SJCRH30 (cell line): ENCODE data around the gene ABCD3. TPM values are rescaled to one million over a fixed set of nuclear protein-coding genes. Genes with fewer than 3 reads are reported as not detected.
"Not testable (repeated sequence)": the region's sequence is repeated elsewhere in the genome, so short reads cannot be mapped to it uniquely, and the experiment has no call there.

Source experiments
- DNase-seq, 2 experiments: peaks; one replicate each; pipeline ENCODE4 v3.0.0-alpha.2; 2015 to 2020
- H3K27ac ChIP-seq: fragments of 250-450 bp; sonication (Bioruptor Pico); 2 replicates; pipeline ENCODE4 v1.5.1; 2020; ENCODE audit warnings: mild to moderate bottlenecking, moderate library complexity
- H3K27me3 ChIP-seq: fragments of 250-450 bp; sonication (Bioruptor Pico); 2 replicates; pipeline ENCODE4 v1.5.1; 2020; ENCODE audit warnings: mild to moderate bottlenecking, moderate library complexity
- H3K36me3 ChIP-seq: fragments of 250-450 bp; sonication (Bioruptor Pico); 2 replicates; pipeline ENCODE4 v1.5.1; 2020; ENCODE audit warnings: mild to moderate bottlenecking, moderate library complexity
- H3K4me1 ChIP-seq: fragments of 250-450 bp; sonication (Bioruptor Pico); 2 replicates; pipeline ENCODE4 v1.5.1; 2020; ENCODE audit warnings: mild to moderate bottlenecking, moderate library complexity
- H3K4me3 ChIP-seq: fragments of 250-450 bp; sonication (Bioruptor Pico); 2 replicates; pipeline ENCODE4 v1.5.1; 2020; ENCODE audit warnings: mild to moderate bottlenecking, moderate library complexity
- H3K9me3 ChIP-seq: fragments of 250-450 bp; sonication (Bioruptor Pico); replicated peaks from 2 replicates; pipeline ENCODE4 v1.5.1; 2020; ENCODE audit warnings: mild to moderate bottlenecking, moderate library complexity
- total RNA-seq: library from RNA; depleted of rRNA; stranded (reverse); fragments of >200 nt; shearing (Covaris generic); gene quantifications from 2 replicates; pipeline ENCODE4 v1.2.3, GENCODE V29; 2014

The ABCD3 gene
- total RNA-seq, 1 experiment from 2014 or later, result 53.4 TPM

GRCh38 chr1:94426485-94426870, 8.3 kb downstream of the ABCD3 start:
- not testable (repeated sequence) for DNase-seq, H3K4me3 ChIP-seq, H3K4me1 ChIP-seq, H3K36me3 ChIP-seq, H3K27ac ChIP-seq, H3K27me3 ChIP-seq, H3K9me3 ChIP-seq

DNA sequence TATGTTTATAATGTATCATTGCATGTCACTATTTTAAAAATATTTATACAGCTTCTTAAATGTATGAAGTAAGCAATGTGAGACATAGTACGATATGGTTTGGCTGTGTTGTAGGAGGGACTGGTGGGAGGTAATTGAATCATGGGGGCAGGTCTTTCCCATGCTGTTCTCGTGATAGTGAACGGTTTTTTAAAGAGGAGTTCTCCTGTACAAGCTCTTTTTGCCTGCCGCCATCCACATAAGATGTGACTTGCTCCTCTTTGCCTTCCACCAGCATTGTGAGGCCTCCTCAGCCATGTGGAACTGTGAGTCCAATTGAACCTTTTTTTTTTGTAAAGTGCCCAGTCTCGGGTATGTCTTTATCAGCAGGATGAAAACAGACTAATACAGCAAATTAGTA, 10.3 kb downstream of the ABCD3 start:
- Histone ChIP-seq H3K27ac (no peak overlapping the region), H3K4me3 (no peak overlapping the region), H3K27me3 (no peaks in the 10 kb centered on the region), H3K36me3 (no peaks in the 10 kb centered on the region), H3K9me3 (no peaks in the 10 kb centered on the region), H3K4me1 (0 out of 2 replicates have a peak, but pooled peaks cover 3% of the 10 kb centered on the region)
- DNase-seq, result no peak

DNA sequence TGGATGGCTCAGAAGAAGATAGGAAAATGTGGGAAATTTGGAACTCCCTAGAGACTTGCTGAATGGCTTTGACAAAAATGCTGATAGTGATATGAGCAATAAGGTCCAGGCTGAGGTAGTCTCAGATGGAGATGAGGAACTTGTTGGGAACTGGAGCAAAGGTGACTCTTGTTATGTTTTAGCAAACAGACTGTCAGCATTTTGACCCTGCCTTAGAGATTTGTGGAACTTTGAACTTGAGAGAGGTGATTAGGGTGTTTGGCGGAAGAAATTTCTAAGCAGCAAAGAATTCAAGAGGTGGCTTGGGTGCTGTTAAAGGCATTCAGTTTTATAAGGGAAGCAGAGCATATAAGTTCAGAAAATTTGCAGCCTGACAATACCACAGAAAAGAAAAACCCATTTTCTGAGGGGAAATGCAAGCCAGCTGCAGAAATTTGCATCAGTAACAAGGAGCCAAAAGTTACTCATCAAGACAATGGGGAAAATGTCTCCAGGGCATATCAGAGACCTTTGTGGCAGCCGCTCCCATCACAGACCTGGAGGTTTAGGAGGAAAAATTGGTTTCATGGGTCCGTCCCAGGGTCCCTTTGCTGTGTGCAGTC, 10.8 kb downstream of the ABCD3 start:
- not testable (repeated sequence) for H3K27ac ChIP-seq, H3K4me3 ChIP-seq, H3K27me3 ChIP-seq, H3K36me3 ChIP-seq, DNase-seq, H3K4me1 ChIP-seq, H3K9me3 ChIP-seq

DNA sequence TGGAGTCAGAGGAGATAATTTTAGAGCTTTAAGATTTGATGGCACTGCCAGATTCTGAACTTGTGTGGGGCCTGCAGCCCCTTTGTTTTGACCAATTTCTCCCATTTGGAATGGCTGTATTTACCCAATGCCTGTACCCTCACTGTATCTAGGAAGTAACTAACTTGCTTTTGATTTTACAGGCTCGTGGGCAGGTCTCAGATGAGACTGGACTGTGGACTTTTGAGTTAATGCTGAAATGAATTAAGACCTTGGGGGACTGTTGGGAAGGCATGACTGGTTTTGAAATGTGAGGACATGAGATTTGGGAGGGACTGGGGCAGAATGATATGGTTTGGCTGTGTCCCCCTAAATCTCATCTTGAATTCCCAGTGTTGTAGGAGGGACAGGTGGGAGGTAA, 11.9 kb downstream of the ABCD3 start:
- H3K4me3 ChIP-seq, H3K27me3 ChIP-seq, DNase-seq, H3K9me3 ChIP-seq, H3K27ac ChIP-seq, H3K4me1 ChIP-seq, H3K36me3 ChIP-seq: not testable (repeated sequence)

- no peaks in the 10 kb centered on the region for H3K36me3 ChIP-seq
- H3K4me3 ChIP-seq, result no peak overlapping the region
- no peak for DNase-seq
- no peaks in the 10 kb centered on the region for H3K4me1 ChIP-seq
- H3K27ac ChIP-seq, result no peak overlapping the region
- H3K27me3 ChIP-seq, result no peaks in the 10 kb centered on the region
- peaks cover 6% of the 10 kb centered on the region for H3K9me3 ChIP-seq
These were observed 15.7 kb downstream of the ABCD3 start for GRCh38 chr1:94433866-94434265.

GRCh38 chr1:94434365-94435045, 16.3 kb downstream of the ABCD3 start:
- Histone ChIP-seq H3K27me3 (no peaks in the 10 kb centered on the region), H3K27ac (no peak overlapping the region)
- no peak for DNase-seq

GRCh38 chr1:94438692-94439276, 20.6 kb downstream of the ABCD3 start:
- Histone ChIP-seq H3K4me1 (no peaks in the 10 kb centered on the region), H3K9me3 (peaks cover 24% of the 10 kb centered on the region), H3K27ac (no peak overlapping the region), H3K27me3 (no peaks in the 10 kb centered on the region), H3K4me3 (no peak overlapping the region), H3K36me3 (no peaks in the 10 kb centered on the region)
- DNase-seq, result no peak

More at GRCh38 chr1:94434365-94435045, 16.3 kb downstream of the ABCD3 start:
- H3K36me3 ChIP-seq, result no peaks in the 10 kb centered on the region
- peaks cover 6% of the 10 kb centered on the region for H3K9me3 ChIP-seq
- no peaks in the 10 kb centered on the region for H3K4me1 ChIP-seq
- no peak overlapping the region for H3K4me3 ChIP-seq

DNA sequence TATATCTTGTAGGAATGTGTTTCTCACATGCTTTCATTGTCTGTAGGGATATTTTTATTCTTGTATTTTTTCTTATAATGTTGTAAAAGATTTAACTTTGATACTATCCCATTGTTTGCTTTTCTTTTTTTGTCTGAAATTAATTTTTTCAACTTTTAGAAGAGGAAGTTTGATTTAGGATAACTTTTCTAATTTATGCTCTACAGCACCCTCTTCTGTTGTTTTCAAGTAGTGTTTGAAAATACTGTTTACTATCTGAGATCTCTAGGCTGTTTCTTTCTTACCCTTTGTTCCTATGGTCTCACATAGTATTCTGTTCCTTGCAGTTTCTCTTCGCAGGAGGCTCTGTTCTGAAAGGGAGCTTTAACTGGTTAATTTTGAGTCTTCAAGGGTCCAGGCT, 21.9 kb downstream of the ABCD3 start:
- no peak for DNase-seq
- Histone ChIP-seq H3K4me3 (no peak overlapping the region), H3K27me3 (no peaks in the 10 kb centered on the region), H3K4me1 (no peaks in the 10 kb centered on the region), H3K36me3 (no peaks in the 10 kb centered on the region), H3K27ac (no peak overlapping the region), H3K9me3 (peaks cover 31% of the 10 kb centered on the region)

DNA sequence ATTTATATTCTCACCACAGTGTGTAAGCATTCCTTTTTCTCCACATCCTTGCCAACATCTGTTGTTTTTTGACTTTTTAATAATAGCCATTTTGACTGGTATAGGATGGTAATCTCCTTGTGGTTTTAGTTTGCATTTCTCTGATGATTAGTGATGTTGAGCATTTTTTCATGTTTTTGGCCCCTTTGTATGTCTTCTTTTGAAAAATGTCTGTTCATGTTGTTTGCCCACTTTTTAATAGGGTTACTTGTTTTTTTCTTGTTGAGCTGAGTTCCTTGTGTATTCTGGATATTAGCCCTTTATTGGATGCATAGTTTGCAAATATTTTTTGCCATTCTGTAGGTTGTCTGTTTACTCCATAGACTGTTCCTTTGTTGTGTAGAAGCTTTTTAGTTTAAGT, 24.9 kb downstream of the ABCD3 start:
- not testable (repeated sequence) for H3K27ac ChIP-seq, H3K36me3 ChIP-seq, DNase-seq, H3K27me3 ChIP-seq, H3K4me3 ChIP-seq, H3K4me1 ChIP-seq
- H3K9me3 ChIP-seq, result peaks cover 25% of the 10 kb centered on the region

DNA sequence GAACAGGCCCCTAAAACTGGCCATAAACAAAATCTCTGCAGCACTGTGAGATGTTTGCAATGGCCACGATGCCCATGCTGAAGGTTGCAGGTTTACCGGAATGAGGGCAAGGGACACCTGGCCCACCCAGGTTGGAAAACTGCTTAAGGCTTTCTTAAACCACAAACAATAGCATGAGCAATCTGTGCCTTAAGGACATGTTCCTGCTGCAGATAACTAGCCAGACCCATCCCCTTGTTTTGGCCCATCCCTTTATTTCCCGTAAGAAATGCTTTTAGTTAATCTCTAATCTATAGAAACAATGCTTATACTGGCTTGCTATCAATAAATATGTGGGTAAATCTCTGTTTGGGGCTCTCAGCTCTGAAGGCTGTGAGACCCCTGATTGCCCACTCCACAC, 26.6 kb downstream of the ABCD3 start:
- H3K27ac ChIP-seq, H3K4me1 ChIP-seq, H3K4me3 ChIP-seq, H3K36me3 ChIP-seq, DNase-seq, H3K27me3 ChIP-seq: not testable (repeated sequence)
- H3K9me3 ChIP-seq, result peaks cover 29% of the 10 kb centered on the region

- H3K4me3 ChIP-seq, H3K27me3 ChIP-seq: not testable (repeated sequence)
These were observed 27.5 kb downstream of the ABCD3 start for GRCh38 chr1:94445733-94446132.

DNA sequence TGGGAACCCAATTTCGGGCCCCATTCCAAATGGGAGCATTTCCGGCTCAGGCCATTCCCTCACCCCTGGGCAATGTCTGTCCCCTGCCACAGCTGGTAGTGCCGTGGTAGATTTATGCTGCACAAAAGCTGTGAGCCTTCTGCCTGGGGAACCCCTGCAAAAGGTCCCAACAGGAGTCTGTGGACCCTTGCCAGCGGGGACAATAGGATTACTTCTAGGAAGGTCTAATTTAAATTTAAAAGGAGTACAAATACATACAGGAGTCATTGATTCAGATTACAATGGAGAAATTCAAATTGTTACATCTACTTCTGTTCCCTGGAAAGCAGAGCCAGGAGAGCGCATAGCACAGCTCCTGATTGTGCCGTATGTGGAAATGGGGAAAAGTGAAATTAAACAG, 28.0 kb downstream of the ABCD3 start:
- not testable (repeated sequence) for H3K27ac ChIP-seq

More at GRCh38 chr1:94445733-94446132, 27.5 kb downstream of the ABCD3 start:
- H3K36me3 ChIP-seq, DNase-seq, H3K4me1 ChIP-seq, H3K27ac ChIP-seq: not testable (repeated sequence)
- H3K9me3 ChIP-seq, result peaks cover 37% of the 10 kb centered on the region

DNA sequence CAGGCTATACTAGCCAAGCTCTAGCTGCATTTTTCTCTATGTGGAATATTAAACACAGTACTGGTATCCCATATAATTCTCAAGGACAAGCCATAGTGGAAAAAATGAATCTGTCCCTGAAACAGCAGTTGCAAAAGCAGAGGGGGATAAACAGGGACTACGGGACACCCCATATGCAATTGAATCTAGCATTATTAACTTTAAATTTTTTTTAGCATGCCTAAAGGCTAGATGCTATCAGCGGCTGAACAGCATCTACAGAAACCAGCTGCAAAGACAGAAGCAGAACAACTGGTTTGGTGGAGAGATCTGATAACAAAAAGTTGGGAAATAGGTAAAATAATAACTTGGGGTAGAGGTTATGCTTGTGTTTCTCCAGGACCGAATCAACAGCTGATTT, 30.6 kb downstream of the ABCD3 start:
- H3K27ac ChIP-seq, H3K27me3 ChIP-seq, H3K4me3 ChIP-seq, H3K4me1 ChIP-seq, DNase-seq: not testable (repeated sequence)
- Histone ChIP-seq H3K9me3 (peaks cover 30% of the 10 kb centered on the region), H3K36me3 (peaks cover 11% of the 10 kb centered on the region)

More for the DNA sequence above, 28.0 kb downstream of the ABCD3 start:
- H3K36me3 ChIP-seq, DNase-seq, H3K4me1 ChIP-seq, H3K4me3 ChIP-seq, H3K27me3 ChIP-seq: not testable (repeated sequence)
- H3K9me3 ChIP-seq, result peaks cover 41% of the 10 kb centered on the region

DNA sequence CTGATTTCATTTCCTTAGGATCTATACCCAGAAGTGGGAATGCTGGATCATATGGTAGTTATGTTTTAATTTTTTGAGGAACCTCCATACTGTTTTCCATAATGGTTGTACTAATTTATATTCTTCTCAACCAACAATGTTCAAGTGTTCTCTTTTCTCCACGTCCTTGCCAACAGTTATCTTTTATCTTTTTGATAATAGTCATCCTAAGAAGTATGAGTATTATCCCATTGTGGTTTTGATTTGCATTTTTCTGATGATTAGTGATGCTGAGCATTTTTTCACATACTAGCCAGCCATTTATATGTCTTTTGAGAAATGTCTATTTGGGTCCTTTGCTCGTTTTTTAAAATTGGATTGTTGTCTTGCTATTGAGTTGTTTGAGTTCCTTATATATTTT, 38.5 kb downstream of the ABCD3 start:
- Histone ChIP-seq H3K36me3 (peaks cover 16% of the 10 kb centered on the region), H3K4me1 (no peaks in the 10 kb centered on the region), H3K9me3 (peaks cover 2% of the 10 kb centered on the region; the same call in 1 of the 2 replicates), H3K27me3 (no peaks in the 10 kb centered on the region), H3K27ac (no peak overlapping the region), H3K4me3 (no peak overlapping the region)
- no peak for DNase-seq

GRCh38 chr1:94462606-94463005, 44.4 kb downstream of the ABCD3 start:
- Histone ChIP-seq H3K27ac (no peak overlapping the region), H3K4me1 (no peaks in the 10 kb centered on the region), H3K9me3 (no peaks in the 10 kb centered on the region), H3K27me3 (no peaks in the 10 kb centered on the region), H3K36me3 (peaks cover 14% of the 10 kb centered on the region), H3K4me3 (no peak overlapping the region)
- no peak for DNase-seq
